HG02571 (cell line): Measurements from ENCODE around the gene GTF3C1.

Source experiments
- ATAC-seq: cut with Tn5 transposase; IDR thresholded peaks from one replicate; pipeline ENCODE4 v1.9.1; 2021; ENCODE audit warnings: mild to moderate bottlenecking, moderate library complexity; ENCODE audit not compliant: unreplicated experiment

GTF3C1 gene

DNA sequence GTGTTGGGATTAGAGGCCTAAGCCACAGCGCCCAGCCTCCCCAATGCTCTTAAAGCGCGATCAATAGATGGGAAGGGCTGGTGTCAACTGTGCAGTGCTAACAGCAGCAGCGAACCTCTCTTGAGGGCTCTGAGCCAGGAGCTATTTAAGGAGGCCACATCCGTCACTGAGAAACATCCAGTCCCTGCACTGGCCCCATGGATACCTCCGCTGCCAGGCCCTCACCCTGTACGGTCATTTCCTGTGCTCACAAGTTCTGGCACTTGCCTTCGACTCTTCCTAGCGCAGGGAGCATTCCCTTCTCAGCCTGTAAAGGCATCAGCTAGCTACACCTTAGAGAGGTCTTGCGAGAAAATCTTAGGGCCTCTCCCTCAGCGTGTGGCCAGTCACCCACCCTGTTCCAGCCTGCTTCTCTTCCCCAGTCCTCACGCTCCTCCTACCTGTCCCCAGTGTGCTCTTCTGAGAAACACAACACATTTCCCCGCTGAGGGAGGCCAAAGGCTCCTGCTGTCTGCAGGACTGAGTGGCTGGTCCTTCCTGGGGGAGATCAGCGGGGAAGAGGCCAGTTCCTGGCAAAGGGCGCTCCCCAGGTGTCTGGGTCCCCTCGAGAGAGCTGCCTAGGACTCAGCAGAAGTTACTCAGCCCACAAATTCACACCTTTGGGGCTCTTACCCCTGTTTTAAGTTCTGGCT, 28.6 kb downstream of the GTF3C1 start:
- ATAC-seq: no peak

DNA sequence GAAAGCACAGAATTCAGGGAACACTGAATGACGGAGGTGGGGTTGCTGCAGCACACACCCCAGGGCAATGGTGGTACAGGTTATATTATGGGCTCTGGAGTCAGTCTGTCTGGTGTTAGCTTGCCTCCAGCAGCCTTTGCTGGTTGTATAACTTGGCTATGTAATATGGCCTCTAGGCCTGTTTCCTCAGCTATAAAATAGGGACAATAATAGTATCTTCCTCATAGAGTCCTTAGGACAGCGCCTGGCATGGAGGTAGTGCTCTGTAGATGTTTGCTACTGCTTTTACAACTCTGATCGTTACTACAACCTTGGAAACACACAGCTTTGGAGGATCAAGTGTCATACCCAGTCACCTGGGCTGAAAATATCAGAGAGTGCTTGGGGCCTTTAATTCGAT, 31.5 kb downstream of the GTF3C1 start:
- ATAC-seq: no peak

DNA sequence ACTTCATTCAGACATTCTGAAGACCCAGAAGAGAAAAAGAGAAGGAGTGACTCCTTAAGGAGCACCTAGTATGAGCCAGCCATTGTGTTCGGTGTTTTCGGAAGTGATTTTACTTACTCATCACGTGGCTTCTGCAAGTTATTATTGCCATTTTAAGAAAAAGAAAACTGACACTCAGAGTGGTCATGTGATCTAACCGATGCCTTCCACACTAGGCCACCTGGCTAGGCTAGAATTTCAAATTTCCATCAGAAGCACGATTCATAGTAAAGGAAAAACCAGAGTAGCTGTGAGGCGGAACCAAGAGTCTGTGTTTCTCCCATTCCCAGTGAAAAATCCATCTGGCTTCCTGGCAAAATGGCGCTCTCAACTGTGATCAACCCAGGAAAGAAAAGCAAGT, 32.0 kb downstream of the GTF3C1 start:
- ATAC-seq: no peak

DNA sequence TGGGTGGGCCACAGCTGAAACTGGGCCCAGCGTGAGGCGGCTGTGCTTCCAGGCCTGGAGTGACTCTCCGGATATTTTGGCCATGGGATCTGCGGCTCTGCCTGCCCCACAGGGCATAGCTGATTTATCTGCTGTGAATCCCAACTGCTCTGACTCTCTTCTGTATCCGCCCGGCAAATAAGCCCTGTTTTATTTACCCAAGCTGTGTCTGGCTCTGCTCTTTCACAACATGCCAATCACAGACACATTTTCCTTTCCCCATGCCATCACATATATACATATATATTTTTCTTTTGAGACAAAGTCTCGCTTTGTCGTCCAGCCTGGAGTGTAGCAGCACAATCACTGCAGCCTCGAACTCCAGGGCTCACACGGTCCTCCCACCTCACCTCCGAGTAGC, 33.3 kb downstream of the GTF3C1 start:
- no peak for ATAC-seq

DNA sequence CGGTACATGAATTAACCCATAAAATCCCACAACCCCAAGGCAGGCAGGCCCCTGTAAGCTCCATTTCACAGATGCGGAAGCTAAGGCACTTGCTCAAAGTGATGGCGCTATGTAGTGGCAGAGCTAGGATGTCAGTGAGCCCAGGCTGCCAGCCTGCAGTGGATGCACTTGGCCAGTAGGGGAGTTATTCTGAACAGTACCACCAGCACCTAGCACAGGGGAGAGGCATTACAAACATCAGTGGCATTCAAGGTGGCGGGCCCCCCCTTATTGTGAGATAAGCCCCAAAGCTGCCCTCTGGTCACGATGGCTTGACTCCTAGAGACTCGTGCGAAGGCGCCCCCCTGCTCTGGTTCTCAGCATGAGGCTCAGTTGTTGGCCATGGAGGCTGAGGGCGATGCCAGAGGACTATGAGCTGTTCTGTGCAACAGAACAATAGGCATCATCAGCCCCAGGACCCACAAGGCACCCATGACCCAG, 33.8 kb downstream of the GTF3C1 start:
- ATAC-seq: no peak

DNA sequence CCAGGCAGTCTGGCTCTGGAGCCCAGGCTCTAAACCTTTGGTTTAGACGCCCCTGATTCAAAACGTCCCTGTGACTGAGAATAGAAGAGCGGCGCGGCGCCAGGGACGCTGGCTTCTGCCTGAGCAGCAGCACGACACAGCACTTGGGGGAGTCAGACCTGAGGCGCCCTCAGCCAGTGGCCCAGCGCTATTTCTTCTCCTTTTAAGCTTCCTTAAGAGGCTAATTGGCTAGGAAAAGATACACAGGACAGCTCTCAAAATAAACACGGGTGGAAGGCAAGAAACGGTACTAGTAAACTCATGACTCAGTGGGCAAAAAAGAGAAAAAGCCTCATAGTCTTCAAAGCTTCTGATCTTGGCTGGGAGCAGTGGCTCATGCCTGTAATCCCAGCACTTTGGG, 34.9 kb downstream of the GTF3C1 start:
- ATAC-seq: no peak

DNA sequence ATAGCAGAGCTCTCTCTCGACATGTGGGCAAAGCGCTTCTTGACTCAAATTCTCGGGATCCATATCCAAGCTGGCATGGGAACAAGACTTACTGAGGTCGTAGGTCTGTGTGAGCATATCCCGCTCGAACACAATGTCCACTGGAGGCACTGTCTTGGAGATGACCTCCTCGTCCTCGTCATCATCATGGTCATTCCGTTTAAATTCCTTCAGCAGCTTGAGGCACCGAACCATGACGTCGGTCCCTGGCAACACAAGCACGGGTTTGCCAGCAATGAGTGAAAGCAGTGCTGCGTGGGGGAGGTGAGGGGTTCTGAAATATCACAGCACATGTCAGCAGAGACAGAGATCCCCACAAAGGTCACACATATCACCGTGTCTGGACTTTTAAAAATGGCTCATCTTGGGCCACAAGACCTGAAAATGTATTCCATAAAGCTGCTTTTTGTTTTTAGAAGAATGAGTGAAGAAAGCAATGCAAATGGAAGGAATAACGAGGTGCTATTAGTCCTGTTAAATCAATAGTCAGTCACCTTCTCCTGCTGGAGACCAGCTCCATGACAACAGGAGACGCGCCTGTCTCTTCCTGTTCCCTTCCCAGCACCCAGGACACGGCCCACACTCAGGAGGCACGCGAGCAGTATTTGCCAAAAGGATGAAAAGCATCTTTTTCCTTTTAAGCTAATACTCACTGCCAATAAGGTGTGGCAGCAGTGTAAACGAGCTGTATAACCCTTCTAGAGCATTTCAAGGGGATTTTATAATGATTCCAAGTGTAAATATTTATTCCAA, 37.9 kb downstream of the GTF3C1 start:
- ATAC-seq: no peak

DNA sequence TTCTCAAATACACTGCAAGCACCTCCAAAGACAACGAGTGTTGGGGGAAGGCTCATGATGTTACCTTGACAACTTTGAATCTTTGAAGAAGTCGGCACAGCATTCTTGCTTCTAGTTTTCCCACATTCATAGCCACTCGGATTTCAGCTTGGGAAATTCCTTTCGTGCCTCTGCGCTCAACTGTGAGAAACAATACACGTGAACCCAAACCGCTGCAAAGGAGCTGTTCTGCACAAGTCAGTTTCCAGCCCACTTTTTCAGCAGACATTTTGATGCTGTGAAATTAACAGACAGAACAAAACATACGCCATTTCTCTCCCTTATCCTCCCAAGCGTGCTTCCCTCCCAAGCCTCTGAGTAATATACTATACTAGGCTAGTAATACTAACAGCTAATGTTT, 41.2 kb downstream of the GTF3C1 start:
- ATAC-seq: no peak

DNA sequence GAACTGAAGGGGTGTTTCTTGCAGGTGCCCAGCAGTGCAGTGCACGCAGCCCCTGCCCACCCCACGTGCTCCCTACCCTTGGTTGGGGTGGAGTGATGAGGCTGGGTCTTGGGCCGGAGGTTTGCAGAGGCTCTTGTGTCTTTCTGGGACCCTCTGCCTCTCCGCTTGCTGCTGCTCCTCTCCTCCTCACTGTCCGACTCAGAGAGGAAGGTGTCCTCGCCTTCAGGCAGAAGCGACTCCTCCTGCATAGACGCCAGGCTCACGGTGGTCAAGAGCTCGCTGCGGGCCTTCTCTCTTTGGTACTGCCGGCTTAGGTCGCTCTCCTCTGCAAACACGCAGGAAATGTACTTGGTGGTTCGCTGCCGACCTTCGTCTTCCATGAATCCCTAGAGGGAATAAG, 42.9 kb downstream of the GTF3C1 start:
- no peak for ATAC-seq

DNA sequence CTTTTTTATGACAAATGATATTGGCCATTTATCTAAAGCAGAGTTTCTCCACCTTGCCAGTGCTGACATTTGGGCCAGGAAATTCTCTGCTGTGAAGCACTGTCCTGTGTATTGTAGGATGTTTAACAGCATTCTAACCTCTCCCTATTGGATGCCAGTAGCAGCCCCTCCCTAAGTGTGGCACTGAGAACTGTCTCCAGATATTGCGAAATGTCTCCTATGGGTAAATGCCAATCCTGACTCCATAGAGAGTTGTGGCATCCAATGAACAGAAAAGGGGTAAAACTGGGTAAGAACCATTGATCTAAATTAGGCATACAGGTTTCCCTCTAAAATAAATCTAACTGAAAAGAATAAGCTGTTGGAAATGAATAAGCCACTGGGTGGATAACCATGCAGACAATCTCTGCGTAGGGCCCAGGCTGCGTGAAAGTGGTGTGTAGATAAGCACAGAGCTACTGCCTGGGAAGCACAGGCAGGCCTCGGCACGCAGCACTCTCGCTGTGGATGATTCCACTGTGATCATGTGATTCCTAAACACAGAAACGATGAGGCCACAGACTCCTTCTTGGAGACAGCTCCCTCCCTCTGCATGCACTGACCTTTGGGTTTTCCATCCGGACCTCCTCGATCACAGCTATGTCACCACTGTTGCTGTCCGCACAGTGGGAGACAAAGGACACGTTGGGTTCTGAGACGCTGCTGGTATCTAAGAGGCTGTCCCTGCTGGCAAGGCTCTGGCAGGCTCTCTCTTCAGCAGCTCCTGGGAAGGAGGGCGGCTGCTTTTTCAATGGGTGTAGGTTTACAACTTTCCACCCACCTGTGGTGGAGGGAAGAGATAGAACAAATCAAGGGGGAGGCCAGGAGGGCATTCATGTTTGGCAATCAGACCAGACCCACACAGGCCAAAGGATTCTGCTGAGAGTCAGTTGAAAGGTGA, 44.1 kb downstream of the GTF3C1 start:
- ATAC-seq: no peak

DNA sequence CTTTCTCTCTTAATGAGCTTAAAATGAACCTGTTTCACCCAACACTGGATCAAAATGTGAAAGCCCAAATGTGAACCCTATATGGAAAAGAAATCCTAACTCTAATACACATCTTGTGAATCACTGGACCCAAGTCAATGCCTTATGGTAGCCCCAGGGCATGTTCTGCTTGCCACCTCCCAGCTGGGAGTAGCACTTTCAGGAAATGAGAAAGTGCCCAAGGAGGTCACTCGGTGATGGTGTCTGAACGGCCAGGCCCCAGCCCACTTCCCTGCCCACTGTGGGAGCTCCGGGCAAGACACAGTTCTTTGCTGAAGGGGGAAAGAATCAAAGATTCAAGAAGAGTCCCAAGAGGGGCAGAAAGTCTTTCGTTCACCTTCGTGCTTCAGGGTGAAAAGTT, 46.1 kb downstream of the GTF3C1 start:
- ATAC-seq: no peak

DNA sequence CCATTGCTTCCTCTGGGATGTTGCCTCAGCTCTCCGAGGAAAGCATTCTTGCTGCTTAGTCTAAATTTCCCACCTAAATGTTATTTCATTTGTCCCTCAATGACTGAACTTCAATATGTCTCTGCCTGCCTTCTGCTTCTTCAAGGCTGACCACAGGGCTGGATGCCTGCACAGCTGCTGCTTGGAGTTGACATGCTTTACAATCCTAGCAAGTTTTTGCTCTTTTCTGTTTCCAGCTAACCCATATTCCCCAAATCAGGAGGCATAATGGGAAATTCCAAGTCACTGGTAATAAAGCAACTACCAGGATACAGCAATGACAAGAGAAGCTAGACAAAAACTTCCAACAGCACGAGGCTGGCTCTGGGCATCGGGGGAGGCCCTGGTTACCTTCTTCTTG, 48.9 kb downstream of the GTF3C1 start:
- no peak for ATAC-seq

DNA sequence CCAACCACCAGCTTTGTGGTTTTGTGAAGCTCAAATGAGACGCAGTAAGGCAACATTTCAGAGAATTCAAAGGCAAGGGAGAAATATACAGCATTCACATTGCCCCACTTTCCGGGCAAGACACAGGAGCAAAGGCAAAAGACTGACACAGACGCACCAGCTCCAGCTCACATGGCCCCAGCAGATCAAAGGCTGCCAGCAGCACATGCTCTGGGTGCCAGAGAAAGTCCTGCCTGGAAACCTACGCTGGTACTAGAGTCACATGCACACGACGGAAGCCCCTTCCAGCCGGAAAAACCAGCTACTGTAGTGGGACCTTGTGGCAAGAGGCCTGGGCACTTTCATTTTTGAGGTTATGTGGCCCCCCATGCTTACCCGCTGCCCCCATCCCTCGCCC, 50.1 kb downstream of the GTF3C1 start:
- no peak for ATAC-seq

DNA sequence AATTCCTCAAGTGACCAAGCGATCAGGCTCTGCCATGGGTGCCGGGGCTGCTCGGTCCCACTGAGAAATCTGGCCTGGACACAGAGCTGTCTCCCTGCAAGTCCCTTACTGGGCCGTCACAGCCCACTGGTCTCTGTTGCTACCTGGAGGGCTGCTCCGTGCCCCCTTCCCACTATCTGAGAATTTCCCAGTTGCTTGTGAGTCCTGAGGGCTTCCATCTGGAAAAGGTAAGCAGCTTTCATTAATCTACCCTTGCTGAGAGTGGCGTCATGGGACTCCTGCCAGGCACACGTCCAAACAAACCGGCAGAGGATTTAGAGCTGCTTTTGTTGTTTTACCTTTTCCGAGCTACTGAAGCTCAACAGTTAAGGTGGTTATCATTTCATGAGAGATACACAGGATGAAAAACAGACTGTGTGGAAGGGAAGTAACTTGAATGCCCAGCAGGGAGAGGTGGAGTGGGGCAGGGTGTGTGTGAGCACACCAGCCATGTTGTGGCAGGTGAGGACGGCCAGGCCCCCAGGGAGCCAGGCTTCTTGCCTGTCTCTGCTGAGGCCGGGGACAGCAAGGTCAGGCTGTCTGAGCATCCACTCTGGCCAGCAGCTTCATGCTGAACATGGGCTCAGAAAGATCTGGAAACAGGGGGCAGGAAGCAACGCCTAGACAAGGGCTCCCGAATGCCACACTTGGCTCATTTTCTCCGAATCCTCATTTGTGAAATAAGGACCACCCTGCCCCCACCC, 50.6 kb downstream of the GTF3C1 start:
- no peak for ATAC-seq

DNA sequence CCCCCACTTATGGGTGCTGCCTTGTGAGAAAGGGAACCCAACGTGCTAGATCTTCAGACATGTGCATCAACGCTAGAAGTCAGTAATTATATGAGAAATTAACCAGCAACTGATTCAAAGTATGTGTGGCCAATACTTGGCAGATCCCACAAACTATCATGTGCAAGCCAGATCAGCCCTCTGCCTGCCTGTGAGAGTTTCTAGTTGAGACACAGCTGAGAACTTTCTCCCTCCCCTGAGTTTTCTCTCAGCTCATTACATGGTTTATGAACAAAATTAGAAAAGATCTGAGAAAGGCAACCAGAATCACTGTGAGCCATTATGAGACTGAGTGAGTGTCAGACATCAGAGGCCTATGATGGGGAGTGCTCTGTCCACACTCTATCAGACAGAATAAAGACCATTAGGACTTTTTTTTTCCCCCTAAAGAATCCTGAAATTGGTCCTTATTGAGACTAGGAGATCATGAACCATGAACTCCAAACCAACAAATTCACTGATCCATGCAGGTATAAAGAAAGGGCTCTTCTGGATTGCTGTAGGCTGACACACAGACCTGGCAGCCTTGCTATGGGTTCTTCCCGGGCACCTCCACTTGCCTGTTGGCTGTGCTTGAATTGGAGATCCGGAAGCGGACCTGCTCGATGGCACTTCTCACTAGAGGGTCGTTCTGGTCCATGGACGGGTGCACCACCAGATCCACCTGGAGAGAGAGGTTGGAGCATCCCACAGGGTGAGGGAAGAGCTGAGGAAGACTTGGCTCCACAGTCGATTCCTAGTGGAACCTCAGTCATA, 51.5 kb downstream of the GTF3C1 start:
- no peak for ATAC-seq

DNA sequence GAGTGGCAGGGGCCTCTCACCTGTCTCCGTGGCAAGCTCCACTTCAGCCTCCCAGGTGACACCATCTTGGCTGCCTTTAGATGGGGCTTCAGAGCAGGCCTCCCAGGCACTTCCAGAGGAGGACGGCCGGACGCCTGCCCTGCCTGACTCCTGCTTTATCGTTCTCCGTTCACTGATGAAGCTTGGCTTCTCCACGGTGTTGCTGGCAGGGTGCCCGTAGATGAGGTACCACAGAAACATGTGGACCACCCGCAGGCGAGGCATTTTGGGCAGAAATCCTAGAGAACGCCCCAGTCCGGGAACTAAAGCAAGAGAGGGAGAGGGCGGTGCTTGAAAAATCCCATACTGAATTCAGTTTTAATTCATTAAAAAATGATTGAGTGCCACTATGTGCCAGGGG, 54.5 kb downstream of the GTF3C1 start:
- no peak for ATAC-seq

DNA sequence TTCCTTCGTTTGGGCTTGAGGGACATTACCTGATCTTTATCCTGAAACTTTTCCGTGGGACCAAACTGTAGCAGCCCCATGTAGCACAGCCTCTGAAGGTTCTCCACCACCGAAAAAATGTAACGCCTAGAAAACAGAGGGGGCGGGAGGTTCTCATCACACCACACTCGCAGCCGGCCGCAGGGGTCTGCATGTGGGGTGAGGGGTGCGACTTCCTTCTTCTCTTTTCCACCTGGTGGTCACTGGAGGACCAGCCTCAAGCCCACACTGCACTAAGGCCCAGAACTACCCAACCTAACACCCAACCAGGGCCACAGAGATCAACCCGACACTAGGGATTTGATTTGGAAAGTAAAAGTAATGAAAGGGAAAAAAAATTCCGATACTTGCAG, 57.1 kb downstream of the GTF3C1 start:
- no peak for ATAC-seq

DNA sequence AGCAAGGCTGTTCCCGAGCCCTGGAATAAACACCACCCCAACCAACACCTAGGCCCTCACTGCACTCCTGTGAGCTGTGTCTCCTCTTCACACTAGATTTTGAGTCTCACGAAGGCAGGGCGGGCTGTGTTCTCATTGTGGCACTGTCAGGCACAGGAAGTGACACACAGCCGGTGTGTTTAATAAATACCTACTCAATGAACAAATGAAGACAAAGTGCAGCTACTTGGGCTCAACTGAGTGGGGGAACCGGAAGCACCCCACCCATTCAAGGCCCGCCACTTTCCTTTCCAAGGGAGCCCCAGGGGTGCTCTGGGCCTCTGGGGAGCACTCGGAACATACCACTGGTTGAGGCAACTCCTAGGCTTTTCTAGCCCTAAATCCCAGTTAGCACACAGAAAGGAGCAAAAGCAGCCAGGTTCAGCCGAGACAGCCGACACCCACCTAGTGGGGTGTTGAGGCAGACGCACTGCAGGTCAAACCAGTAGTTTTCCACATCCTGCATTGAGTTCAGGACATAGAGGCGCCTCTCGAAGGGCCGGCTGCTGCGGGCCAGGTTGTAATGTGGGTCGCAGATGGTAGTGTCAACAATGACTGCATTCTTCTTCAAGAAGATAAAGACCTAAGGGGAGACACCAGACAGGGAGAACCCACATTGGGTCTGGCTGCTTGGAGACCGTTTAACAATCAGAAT, 57.7 kb downstream of the GTF3C1 start:
- ATAC-seq: no peak

DNA sequence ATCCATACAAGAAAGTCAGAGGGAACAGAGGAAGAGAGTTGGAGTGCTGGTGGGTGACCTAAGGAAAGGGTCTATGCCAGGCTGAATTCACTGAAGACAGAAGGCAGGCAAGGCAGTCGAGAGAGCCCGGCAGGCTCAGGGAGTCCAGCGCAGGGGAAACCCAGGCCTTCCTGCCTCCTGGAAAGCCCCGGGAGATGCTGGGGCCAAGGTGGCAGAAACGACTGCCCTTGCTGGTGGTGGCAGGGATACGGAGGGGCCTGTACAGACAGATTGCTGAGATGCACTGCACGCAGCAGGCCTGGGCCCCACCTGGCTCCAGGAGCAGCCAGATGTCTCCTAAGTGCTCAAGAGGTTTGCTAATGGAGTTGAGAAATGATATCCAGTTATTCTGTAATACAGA, 59.8 kb downstream of the GTF3C1 start:
- ATAC-seq: no peak
